ENCODE data around the gene AMTN.

Gene AMTN

DNA sequence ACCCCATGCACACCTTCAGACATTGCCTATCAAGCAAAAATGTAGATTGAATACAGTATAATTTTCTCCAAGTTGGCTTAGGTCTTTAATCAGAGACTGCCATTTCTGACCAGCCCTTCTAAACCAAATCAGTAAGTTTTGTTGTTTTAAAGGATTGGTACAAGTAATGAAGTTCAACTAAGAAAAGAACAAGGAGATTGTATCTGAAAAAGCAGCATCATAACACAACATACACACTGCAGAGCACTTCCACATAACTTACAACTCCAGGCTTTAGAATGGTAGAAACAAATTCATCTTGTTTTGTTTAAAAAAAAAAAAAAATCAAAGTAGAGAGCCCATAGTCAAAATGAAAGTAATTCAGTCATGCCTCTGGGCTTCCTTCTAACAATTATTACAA, 57.6 kb downstream of the AMTN start:
- no peak for DNase-seq (ENCODE audit: low read depth, low spot score)
- no peak overlapping the region for H3K9ac ChIP-seq (ENCODE audit: insufficient read length)
- H3K27ac ChIP-seq, result no peak overlapping the region
- H3K36me3 ChIP-seq (ENCODE audit: insufficient read depth, low read length), result no peaks in the 10 kb centered on the region
- TF ChIP-seq POLR2AphosphoS5 (IDR thresholded peaks at IDR 0.05; ENCODE audit: borderline replicate concordance, low read depth, low read length) (no peak), FOXP2 (optimal IDR thresholded peaks at IDR 0.05; ENCODE audit: control extremely low read depth, extremely low read length, insufficient read depth) (no peak), EZH2 (IDR thresholded peaks at IDR 0.05) (no peak)
- H3K4me3 ChIP-seq, result no peak overlapping the region
- H3K9me3 ChIP-seq (ENCODE audit: low read depth, low read length), result no peaks in the 10 kb centered on the region

DNA sequence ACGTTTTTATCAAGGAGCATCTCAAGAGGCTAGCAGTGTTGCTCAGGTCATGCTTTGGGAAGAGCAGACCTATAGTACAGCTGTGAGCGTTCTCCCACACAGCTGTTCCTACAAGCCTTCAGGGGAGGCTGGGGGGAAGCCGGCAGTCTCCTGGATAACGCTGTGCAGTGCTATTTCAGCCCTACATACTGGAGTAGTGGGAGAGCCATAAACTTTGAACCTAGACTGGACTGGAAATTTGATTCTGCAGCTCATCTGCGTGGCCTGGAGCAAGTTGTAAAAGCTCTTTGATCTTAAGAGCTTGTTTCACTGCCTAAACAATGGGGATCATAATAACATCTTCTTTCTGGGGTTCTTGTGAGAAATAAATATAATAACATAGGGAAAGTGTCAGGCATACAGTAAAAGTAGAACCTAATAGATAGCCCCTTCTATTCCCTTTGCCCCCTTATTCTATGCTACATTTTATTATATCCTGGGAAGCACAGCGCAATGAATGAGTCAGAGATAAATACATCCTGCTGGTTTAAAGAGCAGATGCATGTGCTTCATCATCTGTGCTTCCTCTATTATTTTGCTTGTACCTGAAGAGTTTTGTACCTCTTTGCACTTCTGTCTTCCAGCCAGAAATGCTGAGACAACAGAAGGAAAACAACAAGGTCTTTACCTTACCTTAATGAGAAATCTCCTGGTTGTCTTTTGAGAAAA, 59.0 kb downstream of the AMTN start:
- no peak overlapping the region for H3K27ac ChIP-seq
- DNase-seq (ENCODE audit: low read depth, low spot score), result no peak
- TF ChIP-seq FOXP2 (optimal IDR thresholded peaks at IDR 0.05; ENCODE audit: control extremely low read depth, extremely low read length, insufficient read depth) (no peak), POLR2AphosphoS5 (IDR thresholded peaks at IDR 0.05; ENCODE audit: borderline replicate concordance, low read depth, low read length) (no peak), EZH2 (IDR thresholded peaks at IDR 0.05) (no peak)
- no peaks in the 10 kb centered on the region for H3K36me3 ChIP-seq (ENCODE audit: insufficient read depth, low read length)
- H3K4me3 ChIP-seq, result no peak overlapping the region
- no peaks in the 10 kb centered on the region for H3K9me3 ChIP-seq (ENCODE audit: low read depth, low read length)
- no peak overlapping the region for H3K9ac ChIP-seq (ENCODE audit: insufficient read length)

DNA sequence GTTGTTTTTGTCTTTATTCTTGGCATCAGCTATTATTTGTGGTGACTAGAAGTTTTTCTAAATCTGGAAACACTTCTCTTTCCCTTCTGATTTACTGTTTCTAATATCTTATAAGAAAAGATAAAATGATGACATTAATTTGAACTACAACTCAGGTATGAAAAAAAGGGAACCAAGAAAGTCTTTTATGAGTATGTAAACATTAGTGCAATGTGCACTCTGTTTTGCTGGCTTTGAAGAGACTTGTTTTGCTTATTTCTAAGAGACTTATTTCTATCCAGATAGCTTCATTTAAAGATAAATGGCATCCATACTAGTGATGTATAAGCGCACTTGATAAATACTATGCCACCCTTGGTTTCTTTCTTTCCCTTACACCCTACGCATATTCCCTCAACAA, 63.6 kb downstream of the AMTN start:
- no peak for TF ChIP-seq FOXP2 (optimal IDR thresholded peaks at IDR 0.05; ENCODE audit: control extremely low read depth, extremely low read length, insufficient read depth)
- TF ChIP-seq POLR2AphosphoS5 (IDR thresholded peaks at IDR 0.05; ENCODE audit: borderline replicate concordance, low read depth, low read length), result no peak
- no peak for TF ChIP-seq EZH2 (IDR thresholded peaks at IDR 0.05)
- Histone ChIP-seq H3K9me3 (ENCODE audit: low read depth, low read length) (no peaks in the 10 kb centered on the region), H3K4me3 (no peak overlapping the region), H3K36me3 (ENCODE audit: insufficient read depth, low read length) (no peaks in the 10 kb centered on the region), H3K9ac (ENCODE audit: insufficient read length) (no peak overlapping the region), H3K27ac (no peak overlapping the region)
- no peak for DNase-seq (ENCODE audit: low read depth, low spot score)
